Activated effector memory CD4-positive, alpha-beta T cell treated with Interleukin-2 at 50 U/mL for 16 hours (primary cell): ENCODE measurements around the gene ZMYND8.

ENCODE experiments used
- DNase-seq: peaks from one replicate; pipeline ENCODE4 v3.0.0-alpha.2; 2020

Gene ZMYND8

DNA sequence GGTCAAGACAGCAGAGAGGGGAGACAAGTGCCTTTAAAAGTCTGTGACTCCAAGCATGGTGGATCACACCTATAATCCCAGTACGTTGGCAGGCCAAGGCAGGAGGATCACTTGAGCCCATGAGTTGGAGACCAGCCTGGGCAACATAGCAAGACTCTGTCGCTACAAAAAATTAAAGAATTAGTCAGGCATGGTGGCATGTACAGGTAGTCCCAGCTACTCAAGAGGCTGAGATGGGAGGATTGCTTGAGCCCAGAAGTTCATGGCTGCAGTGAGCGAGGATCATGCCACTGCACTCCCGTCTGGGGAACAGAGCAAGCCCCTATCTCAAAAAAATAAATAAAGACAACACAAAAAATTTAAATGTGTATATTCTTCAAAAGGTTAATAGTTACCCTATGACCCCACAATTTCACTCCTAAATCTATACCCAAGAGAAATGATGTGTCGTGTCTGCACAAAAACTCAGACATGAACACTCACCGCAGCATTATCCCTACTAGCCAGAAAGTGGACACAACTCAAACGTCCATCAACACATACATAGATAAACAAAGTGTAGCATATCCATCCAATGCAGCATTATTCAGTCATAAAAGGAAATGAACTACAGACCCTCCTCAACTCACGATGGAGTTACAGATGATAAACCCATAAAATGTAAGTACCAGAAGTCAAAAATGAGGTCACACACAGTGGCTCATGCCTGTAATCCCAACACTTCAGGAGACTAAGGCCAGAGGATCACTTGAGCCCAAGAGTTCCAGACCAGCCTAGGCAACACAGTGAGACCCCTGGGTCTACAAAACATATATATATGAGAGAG, 23.9 kb downstream of the ZMYND8 start:
- no peak for DNase-seq

DNA sequence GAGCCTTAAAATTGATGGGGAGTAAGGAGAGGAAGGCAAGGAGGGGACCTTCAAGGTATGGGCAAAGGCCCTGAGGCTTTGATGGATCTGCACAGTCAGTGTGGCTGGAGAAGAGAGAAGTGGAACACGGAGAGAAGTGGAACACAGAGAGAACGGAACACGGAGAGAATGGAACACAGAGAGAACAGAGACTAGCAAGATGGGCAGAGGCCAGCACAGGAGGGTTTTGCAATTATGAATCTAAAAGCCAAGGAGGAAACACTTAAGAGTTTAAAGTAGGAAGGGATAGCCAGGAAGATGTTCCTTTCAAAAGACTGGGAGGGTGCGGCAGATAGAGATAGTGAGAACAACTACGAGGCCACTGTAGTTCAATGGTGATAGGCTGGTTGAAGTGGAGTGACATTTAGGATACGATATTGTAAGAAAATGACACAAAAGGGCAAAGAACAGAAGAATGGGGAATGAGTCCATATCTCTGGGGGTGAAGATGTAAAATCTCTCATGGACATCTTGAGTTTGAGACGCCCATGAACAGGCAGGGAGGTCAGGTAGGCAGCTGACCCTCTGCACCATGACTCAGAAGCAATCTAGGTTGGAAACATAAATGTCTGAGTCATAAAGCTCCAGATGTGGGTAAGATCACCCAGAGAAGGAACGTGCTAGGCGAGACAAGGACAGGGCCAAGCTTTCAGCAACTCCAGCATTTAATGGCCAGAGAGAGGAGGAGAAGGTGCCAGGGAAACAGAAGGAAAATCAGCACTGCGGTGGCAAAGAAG, 25.4 kb downstream of the ZMYND8 start:
- DNase-seq = no peak

DNA sequence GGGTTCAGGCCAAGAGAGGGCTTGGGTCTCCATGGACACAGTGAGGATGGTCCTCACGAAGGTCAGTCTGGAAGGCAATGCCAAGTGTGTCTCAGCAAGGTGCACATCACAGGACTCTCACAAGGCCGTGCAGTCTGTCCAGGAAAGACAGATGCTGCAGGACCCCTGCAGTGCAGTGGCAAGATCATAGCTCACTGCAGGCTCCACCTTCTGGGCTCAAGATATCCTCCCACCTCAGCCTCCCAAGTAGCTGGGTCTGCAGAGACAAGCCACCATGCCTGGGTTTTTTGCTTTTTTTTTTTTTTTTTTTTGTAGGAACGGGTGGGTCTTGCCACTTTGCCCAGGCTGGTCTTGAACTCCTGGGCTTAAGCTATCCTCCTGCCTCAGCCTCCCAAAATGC, 26.4 kb downstream of the ZMYND8 start:
- DNase-seq = no peak

DNA sequence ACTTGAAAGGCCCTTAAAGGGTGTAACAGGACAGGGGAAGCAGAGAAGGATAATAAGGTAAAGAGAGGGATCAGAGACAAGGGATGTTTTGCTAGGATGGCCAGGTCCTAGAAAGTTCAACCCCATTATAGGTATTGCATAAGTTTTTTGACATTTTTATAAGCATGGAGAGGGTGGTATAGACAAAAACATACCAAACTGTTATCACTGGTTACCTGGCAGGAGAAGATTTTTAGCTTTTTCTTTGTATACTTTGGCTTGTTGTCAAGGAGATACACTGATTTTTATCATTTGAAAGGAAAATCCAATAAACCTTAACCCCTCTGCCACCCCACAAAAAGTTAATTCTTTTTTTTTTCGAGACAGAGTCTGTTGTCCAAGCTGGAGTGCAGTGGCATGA, 28.4 kb downstream of the ZMYND8 start:
- no peak for DNase-seq

DNA sequence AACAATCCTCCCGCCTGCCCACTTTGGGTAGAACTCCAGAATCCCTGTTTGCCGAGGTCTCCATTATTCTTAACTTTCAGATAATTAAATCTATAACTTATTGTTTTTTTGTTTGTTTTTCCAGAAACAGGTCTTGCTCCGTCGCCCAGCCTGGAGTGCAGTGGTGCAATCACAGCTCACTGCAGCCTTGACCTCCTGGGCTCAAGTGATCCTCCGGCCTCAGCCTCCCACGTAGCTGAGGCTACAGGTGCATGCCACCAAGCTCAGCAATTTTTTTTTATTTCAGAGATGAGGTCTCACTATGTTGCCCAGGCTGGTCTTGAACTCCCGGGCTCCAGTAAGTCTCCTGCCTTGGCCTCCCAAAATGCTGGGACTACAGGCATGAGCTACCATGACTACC, 28.8 kb downstream of the ZMYND8 start:
- no peak for DNase-seq

DNA sequence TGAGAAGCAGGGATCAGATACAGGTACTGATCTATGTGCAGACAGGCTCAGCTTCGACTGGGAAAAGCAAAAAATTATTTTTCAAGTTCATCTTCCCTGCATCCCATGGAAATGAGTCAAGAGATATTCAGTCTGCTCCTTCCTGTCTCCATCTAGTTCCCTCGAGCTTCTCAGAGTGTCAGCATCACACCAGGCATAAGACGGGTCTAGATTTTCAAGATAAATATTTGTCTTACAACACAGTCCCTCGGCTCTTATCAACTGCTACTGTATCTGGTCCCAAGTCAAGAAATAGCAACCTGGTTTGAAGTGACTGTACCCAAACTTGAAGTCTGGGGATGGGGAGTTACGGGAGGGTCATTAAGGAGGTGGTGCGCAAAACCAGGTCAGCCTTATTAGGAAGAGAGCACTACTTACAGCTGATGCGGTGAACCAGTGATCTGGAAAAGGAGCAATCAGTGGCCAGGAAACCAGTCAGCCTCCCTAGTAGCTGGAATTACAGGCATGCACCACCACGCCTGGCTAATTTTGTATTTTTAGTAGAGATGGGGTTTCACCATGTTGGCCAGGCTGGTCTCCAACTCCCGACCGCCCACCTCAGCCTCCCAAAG, 29.7 kb downstream of the ZMYND8 start:
- no peak for DNase-seq

DNA sequence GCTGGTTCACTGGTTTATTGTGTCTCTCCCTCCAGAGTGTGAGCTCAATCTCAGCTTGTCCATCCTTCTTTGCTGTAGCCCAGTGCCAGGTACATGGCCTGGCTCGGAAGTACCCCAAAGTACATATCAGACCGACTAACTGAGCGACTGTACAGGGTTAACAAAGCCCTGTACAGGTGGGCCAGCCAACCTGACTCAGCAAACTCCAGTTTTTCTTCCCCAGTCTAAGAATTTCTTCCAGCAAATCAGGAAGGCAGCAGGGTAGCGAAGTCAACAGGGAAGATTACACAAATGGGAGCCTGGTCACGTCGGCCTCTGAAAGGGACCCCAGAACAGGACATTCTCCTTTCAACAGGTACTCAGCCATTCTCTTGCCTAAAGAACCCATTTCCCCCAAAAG, 31.3 kb downstream of the ZMYND8 start:
- no peak for DNase-seq

DNA sequence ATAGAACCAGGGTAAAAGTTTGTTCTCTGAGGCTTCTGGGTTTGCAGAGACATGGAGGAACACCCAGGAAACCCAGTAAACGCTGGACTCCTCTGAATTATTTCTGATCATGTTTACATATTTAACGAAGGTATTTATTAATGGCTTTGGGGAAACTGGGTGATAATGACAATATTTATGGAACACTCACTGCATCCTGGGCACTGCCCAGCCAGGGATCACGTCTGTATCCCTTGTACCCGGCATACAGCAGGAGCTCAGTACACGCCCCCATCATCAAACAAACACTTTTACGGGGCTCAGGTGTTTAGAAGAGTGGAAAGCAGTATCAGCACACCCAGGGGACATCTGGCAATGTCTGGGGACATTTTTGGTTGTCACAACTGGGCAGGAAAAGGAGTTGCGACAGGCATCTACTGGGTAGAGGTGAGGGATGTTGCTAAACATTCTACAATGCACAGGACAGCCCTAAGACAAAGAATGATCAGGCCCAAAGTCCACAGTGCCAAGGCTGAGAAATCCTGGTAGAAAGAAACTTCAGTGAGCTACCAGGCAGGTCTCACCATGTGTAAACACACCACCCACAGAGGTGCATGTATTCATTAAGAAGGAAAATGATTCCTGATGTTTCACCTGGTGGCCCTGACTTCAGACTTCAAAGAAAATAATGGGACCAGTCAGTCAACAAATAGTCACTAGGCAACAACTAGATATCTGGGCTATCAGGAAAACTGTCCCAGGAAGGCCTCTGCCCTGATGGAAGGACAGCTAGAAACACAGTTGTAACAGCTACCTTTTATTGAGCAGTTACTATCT, 35.3 kb downstream of the ZMYND8 start:
- DNase-seq = no peak

DNA sequence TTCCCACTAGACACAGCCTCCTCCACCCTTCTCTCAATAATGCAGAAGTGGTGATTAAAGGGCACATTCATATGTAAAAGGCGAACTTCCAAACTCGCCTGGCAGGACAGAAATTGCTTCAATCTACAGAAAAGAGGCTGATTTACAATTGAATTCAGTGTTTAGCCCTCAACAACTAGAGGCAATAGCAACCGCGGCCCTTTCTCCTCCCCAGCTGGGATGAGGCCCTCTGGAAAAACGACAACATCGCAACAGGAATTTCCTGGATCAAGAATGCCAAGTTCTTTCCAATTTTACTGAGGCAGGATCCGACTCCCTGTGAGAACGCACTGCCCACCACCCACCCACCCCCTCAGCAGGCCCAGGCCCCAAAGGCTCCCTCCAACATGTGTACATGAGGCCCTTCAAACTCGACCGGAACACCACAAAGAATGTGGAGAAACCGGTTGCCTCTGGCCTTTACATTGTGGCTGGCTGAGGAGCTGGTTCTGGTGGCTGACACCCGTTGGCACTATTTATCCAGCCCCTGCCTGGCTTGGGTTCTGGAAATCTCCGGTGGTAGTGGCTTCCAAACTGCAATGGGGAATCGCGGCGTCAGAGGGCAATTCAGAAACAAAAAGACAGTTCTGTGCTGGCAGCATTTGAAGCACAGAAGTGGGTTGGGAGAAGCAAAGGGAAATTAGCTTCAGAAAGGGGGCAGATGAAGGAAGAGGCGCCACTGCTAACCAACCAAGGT, 36.8 kb downstream of the ZMYND8 start:
- no peak for DNase-seq

DNA sequence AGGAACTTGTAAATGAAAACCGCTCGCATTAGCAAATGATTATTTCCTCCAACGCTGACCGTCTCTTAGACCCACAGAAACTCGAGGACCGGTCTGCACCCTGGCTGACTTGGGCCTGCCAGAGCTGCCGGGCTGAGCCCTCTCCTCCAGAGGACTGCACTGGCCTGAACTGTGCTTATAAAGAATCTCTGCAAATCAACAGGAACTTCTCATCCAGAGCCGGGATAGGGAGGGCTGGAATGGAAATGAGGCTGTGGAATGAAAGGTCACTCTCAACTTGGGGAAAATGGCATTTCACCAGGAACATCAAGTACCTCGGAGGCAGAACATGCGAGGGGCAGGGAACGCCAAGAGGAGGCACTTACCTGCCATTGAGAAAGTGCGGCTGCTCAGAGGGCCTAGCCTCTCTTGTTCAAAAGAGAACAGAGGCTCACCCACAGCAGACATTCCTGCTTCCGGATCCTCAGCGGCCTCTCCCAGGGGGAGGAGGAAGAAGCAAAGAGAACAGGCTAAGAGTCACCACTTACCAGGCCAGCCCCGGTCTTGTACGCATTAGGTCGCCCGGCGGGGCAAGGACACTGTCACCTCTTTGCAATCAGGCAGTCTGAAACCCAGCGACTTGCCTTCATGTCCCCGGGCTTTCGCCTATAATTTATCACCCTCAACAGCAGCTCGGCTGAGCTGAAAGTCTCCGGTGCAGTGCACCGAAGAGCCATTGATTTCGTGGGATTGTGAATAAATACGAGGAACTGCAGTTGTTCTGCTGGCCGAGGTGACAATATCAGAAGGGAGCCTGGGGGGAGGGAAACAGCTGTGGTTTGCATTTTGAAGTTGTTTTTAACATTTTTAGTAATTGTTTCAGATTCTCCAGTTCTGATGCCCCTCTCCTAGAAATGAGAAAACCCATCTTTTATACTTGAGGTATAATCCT, 37.6 kb downstream of the ZMYND8 start:
- no peak for DNase-seq

DNA sequence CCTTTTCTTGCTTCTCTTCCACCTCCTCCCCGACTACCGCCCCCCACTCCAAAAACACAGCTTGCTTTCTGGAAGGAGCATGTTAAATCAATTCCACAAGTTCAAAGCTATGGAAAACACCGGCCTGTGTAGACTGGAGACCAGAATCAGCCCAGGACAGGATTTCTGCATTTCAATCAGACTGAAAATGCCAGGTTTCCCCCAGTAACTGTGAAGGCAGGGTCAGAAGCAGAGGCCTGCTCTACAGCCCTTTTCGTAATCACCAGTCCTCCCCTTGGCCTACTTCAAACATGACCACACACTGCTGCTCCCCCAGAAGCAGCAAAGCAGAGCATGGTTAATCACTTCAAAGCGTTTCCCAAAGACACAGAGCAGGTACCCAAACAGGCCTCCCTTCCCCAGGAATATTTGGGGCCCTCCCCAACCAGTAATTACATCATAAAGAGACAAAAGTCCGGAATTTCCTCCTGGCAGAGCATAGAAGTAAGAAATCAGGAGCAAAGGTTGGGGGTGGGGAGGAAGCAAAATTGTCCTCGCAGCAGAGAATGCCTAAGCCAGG, 38.4 kb downstream of the ZMYND8 start:
- no peak for DNase-seq

DNA sequence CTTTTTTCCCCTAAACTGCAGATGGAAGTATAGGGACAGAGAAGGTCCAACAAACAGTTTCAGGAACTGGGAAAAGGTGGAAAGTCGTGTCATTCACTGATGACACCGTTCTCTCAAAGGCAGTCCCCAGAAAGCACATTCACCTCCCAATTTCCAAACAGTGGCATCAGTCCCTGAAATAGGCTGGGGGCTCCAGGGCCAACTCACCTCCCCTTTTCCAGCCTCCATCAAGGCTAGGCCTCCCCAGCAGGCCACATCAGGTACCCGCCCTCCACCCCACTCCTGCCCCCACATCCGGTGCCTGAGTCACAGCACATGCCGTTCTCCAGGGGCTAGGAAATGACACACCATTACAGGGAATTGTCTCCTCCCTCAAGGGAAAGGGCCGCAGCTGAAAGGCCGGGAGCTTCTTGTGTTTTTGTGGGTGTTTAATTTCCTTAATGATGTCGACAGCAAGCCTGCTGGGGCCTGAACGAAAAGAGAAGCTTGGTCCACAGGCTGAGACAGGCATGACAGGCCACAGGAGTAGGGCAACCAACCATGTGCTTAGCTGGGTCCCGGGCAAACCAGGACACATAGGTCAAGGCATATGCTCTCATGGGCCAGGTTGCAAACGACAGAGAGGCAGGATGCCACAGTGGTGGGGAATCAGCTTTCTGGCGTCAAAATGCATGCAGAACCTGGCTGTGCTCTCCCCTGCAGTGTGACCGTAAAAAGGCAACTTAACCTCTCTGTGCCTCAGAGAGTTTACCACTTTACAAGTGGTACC, 39.2 kb downstream of the ZMYND8 start:
- DNase-seq = peak; percentile 42

DNA sequence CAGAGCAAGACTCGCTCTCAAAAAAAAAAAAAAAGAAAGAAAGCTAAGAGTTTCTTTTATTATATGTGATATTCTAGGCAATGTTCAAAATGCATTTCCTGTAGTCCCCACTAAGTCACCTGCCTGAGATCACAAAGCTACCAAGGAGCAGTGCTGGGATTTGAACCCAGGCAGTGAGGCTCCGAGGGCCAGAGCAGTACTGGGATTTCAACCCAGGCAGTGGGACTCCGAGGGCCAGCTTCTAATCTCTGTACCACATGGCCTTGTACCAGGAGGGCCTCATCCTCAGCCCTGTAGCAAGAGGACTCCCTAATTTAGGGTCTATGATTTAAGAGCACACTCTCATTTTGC, 39.7 kb downstream of the ZMYND8 start:
- DNase-seq = no peak

DNA sequence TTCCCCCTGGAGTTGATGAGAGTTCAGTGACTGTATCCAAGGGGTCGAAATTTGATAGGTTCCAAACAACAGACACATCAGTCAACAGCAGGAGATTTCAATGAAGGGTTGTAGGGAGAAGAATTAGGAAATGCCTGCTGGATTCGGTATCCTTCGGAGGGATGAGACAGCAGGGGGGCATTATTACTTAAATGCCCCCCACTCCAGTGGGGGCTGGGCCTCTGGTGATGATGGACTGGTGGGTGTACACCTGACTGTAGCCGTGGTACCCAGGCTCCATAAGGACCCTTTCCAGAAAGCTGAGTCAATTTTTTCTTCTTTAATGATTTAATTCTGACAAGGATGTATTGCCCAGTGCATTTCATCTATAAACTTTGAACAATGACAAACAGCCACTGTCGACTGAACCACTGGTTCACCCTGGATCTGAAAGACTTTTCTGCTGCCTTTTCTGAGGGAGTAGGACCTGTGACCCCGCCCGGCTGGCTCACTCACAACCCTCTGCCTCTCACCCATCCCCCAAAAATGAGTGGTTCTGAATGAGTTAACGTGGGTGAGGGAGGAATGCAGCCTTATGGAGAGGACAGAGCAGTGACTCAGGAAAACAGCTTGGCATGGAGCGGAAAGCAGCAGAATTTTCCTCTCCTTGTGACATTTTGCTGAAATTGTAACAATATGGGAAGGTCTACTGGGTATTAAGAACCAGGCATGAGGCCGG, 41.0 kb downstream of the ZMYND8 start:
- no peak for DNase-seq

DNA sequence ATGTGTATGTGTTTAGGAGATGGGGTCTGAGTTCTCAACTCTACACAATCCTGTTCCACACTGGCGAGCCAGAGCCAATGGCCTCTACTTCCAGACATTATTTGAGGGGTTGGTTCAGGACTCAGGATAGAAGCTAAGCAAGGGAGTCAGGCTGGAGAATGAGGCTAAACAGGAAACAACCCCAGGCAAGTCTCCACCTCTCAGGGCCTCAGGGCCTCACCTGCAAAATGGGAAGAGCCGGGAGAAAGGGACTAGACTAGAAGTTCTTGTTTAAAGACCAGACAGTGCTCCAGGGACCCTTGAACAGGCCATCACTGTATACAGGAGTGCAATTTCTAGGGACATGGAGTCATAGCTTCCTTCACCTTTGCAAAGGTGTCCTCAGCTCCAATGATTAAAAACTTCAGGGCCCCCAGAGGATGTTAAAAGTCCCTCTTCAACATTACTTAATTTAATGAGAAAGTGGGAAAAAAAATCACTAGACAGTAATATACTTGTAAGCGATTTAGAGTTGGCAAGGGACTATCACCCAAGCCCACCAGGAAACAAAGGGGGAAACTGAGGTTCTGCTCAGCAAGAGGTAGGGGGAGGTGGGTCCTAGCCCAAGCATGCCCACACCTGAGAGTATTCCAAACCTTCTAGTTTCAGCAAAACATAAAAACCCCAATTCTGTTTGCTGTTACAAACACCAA, 41.7 kb downstream of the ZMYND8 start:
- no peak for DNase-seq

DNA sequence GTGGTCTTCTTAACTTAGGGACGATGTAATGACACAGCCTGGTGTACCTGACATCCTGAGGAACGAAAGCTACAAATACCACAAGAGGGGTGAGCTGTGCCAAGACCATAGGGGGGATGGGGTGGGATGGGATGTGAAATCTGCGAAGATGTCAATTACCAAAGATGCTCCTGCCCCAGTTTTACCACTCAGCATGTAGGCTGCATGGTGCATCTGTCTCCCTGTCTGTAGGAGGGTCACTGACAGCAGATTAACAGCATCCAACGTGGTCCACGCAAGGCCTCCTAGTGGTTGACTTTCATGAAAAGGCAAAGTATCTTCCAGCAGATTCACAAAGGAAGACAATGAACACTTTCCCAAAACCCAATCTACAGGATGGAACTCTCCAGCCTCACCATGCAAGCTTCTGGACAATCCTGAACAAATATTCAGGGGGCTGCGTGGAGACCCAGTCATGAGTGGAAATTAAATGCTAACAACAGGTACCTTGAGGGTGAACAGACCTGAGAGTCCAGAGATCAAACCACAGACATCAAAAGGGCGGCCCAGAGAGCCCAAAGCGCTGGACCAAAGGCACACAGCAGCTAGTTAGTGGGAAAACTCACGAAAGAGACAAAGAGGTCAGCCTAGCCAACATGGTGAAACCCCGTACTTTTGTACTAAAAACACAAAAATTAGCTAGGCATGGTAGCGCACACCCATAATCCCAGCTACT, 44.4 kb downstream of the ZMYND8 start:
- no peak for DNase-seq

DNA sequence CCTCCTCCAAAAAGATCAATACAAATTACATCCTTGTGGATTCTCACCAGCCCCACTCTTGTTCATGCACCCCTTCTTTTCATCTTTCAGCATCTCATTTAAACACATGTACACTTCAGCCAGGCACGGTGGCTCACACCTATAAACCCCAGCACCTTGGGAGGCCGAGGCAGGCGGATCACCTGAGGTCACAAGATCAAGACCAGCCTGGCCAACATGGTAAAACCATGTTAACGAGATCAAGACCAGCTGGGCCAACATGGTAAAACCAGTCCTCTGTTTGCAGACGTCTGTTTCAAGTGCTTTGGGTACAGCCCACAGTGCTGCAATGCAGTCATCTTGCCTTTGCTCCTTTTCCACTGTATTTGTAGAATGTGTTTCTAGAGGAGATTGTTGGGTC, 45.3 kb downstream of the ZMYND8 start:
- no peak for DNase-seq

DNA sequence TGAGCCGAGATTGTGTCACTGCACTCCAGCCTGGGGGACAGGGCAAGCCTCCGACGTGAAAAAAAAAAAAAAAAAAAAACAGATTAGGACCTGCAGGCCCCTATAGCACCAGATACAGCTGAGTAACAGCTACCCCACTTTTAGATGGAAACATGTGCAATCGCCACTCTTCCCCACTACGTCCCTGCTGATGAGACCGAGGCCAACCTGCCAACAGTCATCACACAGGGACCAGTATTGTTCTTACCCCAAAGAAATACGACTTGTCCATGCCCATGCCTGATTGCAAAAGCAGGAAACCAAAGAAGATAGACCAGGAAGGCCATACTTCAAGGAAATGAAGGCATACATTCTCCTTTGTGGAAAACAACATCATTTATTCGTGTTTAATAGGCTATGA, 45.8 kb downstream of the ZMYND8 start:
- no peak for DNase-seq
